Measurements from ENCODE around the gene NDRG2. TPM values are rescaled to one million over a fixed set of nuclear protein-coding genes. Genes with fewer than 3 reads are reported as not detected.
"Not testable (repeated sequence)": the region's sequence is repeated elsewhere in the genome, so short reads cannot be mapped to it uniquely, and the experiment has no call there.

NDRG2 gene
- total and polyA plus RNA-seq, 9 of the 15 experiments (the other 6 are each of a cell fraction or from before 2014, with no cell fraction given), result 10.1 to 105 (median 41.0) TPM

GRCh38 chr14:20986811-20987210 lies 38.0 kb downstream of the NDRG2 start (continued):
- TF ChIP-seq PRMT5 (CRISPR knock-in tag; IDR thresholded peaks at IDR 0.05) (no peak), HINFP (tag; conservative IDR thresholded peaks at IDR 0.05; ENCODE audit: low read depth) (no peak), ZNF408 (CRISPR knock-in tag; IDR thresholded peaks at IDR 0.05; ENCODE audit: low read depth) (no peak), FOXA1 (IDR thresholded peaks at IDR 0.05; ENCODE audit: borderline replicate concordance) (no peak), ZNF449 (CRISPR knock-in tag; IDR thresholded peaks at IDR 0.05) (no peak), ARID1B (IDR thresholded peaks at IDR 0.05) (peak; percentile 35), DPF2 (IDR thresholded peaks at IDR 0.05) (0 out of 2 replicates have a peak, but pooled peaks have one; percentile 28), C11orf30 (IDR thresholded peaks at IDR 0.05; ENCODE audit: low read depth) (peak; percentile 15; the same call in 1 of the 2 replicates), ZNF12 (CRISPR knock-in tag; IDR thresholded peaks at IDR 0.05) (no peak), MTF1 (CRISPR knock-in tag; IDR thresholded peaks at IDR 0.05; ENCODE audit: borderline replicate concordance) (no peak), TAF1 (IDR thresholded peaks at IDR 0.05; ENCODE audit: control insufficient read depth, extremely low read depth, insufficient read depth, low read length, severe bottlenecking) (no peak), ZNF124 (CRISPR knock-in tag; IDR thresholded peaks at IDR 0.05) (no peak)

- H3K4me3 ChIP-seq; intact Hi-C loops (cut with micrococcal nuclease); H3K4me2 ChIP-seq (ENCODE audit: insufficient read depth, low read length); H3K79me2 ChIP-seq (ENCODE audit: control insufficient read depth, insufficient read depth, low read length); BruUV-seq (replicated peaks); H3K9me3 ChIP-seq (replicated peaks; ENCODE audit: control insufficient read depth, insufficient read depth, low read depth, low read length); DNase-seq (ENCODE audit: extremely low read depth in 1 of 4, low spot score in 3 of 4); H3K27ac ChIP-seq (ENCODE audit: extremely low read depth, low read depth, low read length); H3K27me3 ChIP-seq (ENCODE audit: control insufficient read depth in 2 of 2, insufficient read depth in 2 of 2, low read length in 2 of 2); H4K20me1 ChIP-seq (replicated peaks; ENCODE audit: control insufficient read depth, insufficient read depth, low read length); in situ Hi-C loops (cut with MboI); H3K36me3 ChIP-seq (ENCODE audit: control insufficient read depth, insufficient read depth, low read length); POLR2A ChIA-PET; CTCF ChIA-PET (ENCODE audit: low intra/inter-chr PET ratio); H3K9me1 ChIP-seq (ENCODE audit: control insufficient read depth, insufficient read depth, low read length); ATAC-seq; H3K9ac ChIP-seq (ENCODE audit: insufficient read depth in 1 of 2, low read depth in 2 of 2, low read length in 2 of 2); FAIRE-seq; H2AFZ ChIP-seq (ENCODE audit: low read depth, low read length): not testable (repeated sequence)
- H3K4me1 ChIP-seq (replicated peaks in 1 of 2; ENCODE audit: control insufficient read depth in 2 of 2, insufficient read depth in 2 of 2, low read length in 2 of 2), result peaks cover 7 to 10% of the 10 kb centered on the region in 2 experiments; a peak in 3 of 5 replicates
- no CpG with 5 or more reads among the region's 4 CpGs for WGBS (ENCODE audit: insufficient coverage, low coverage, missing lambda C conversion rate)
Observed at GRCh38 chr14:20985650-20986049, 39.2 kb downstream of the NDRG2 start.

All from K562 (cell line).